CD8-positive, alpha-beta memory T cell (primary cell): ENCODE results near the gene PTPRJ. TPM values are rescaled to one million over a fixed set of nuclear protein-coding genes. Genes with fewer than 3 reads are reported as not detected.

ENCODE experiments used
- CTCF ChIA-PET: fragments of 350-600 bp; sonication (Branson Sonifier 250); formaldehyde crosslinking; loops from one replicate; lab custom pipeline; 2021; ENCODE audit warnings: antibody characterized with exemption; lab: Charles Lee
- POLR2A ChIA-PET: fragments of 350-600 bp; sonication (Branson Sonifier 250); formaldehyde crosslinking; loops from one replicate; lab custom pipeline; 2021; ENCODE audit warnings: antibody characterized with exemption; lab: Charles Lee
- DNase-seq, 5 donors: peaks; one replicate each; pipeline versions ENCODE4 v3.0.0 to v3.0.0-alpha.2; 2020 to 2022; ENCODE audit warnings: mixed read lengths in 1 of 5
- H3K27ac ChIP-seq: one replicate; pipeline ENCODE4 v1.7.0; 2013; ENCODE audit warnings: low read depth, mild to moderate bottlenecking, low read length, moderate library complexity
- H3K27me3 ChIP-seq: 2 replicates; pipeline ENCODE4 v1.7.0; 2013; ENCODE audit warnings: low read length, mild to moderate bottlenecking; ENCODE audit not compliant: insufficient read depth, poor library complexity, severe bottlenecking
- H3K36me3 ChIP-seq: 2 replicates; pipeline ENCODE4 v1.7.0; 2013; ENCODE audit warnings: mild to moderate bottlenecking, low read length, moderate library complexity; ENCODE audit not compliant: insufficient read depth
- H3K4me1 ChIP-seq: 2 replicates; pipeline ENCODE4 v1.7.0; 2013; ENCODE audit warnings: mild to moderate bottlenecking, low read length, moderate library complexity; ENCODE audit not compliant: insufficient read depth
- H3K4me3 ChIP-seq: 2 replicates; pipeline ENCODE4 v1.7.0; 2013; ENCODE audit warnings: mild to moderate bottlenecking, low read length
- H3K9me3 ChIP-seq: 2 replicates; pipeline ENCODE4 v1.7.0; 2013; ENCODE audit warnings: mild to moderate bottlenecking, low read length
- H3K27ac Mint-ChIP-seq, 8 donors: one replicate each; pipeline ENCODE4 v1.8.0; 2020 to 2021; ENCODE audit warnings: mixed read lengths in 8 of 8, mild to moderate bottlenecking in 6 of 8, inconsistent platforms in 3 of 8, moderate library complexity in 3 of 8
- H3K27me3 Mint-ChIP-seq, 2 donors: one replicate each; pipeline ENCODE4 v1.8.0; 2020 to 2021; ENCODE audit warnings: mixed read lengths in 2 of 2, mild to moderate bottlenecking in 1 of 2, moderate library complexity in 1 of 2
- H3K36me3 Mint-ChIP-seq, 3 donors: one replicate each; pipeline ENCODE4 v1.8.0; 2020 to 2021; ENCODE audit warnings: mixed read lengths in 3 of 3, inconsistent platforms in 1 of 3, mild to moderate bottlenecking in 1 of 3
- H3K4me1 Mint-ChIP-seq, 3 donors: one replicate each; pipeline ENCODE4 v1.8.0; 2020 to 2021; ENCODE audit warnings: mixed read lengths in 3 of 3, inconsistent platforms in 1 of 3, mild to moderate bottlenecking in 1 of 3
- H3K4me3 Mint-ChIP-seq, 7 donors: one replicate each; pipeline ENCODE4 v1.8.0; 2020 to 2021; ENCODE audit warnings: mixed read lengths in 7 of 7, mild to moderate bottlenecking in 6 of 7, moderate library complexity in 4 of 7, inconsistent platforms in 2 of 7
- H3K9me3 Mint-ChIP-seq, 5 donors: one replicate each; pipeline ENCODE4 v1.8.0; 2020 to 2022; ENCODE audit warnings: mixed read lengths in 5 of 5, mild to moderate bottlenecking in 3 of 5, moderate library complexity in 2 of 5, inconsistent platforms in 1 of 5
- polyA plus RNA-seq: library from polyadenylated mRNA; unstranded; fragments of 300-500 nt; fragmentation: Illumina TruSeq; gene quantifications from one replicate; pipeline ENCODE4 v1.2.3, GENCODE V29; 2021
- total RNA-seq, 2 experiments: library from RNA; stranded (reverse); gene quantifications; one replicate each; pipeline ENCODE4 v1.2.3, GENCODE V29; 2021

Gene PTPRJ
- total and polyA plus RNA-seq, 3 experiments from 2014 or later = 16.0 to 25.6 (median 25.1) TPM

DNA sequence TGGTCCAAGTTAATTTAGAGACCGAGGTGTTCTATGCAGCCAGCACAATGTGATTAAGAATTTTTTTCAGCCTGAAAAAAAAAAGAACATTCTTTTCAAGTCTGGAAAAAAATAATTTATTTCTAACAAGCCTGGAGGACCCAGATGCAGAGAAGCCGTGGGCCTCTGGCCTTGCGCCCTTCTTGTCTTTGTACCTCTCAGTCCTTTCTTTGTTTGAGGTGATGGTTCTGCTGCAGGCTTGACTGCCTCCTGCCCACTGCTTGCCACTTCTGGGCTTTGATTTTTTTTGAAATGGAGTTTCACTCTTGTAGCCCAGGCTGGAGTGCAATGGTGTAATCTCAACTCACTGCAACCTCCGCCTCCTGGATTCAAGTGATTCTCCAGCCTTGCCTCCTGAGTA, 7.2 kb upstream of the PTPRJ start:
- Histone ChIP-seq H3K9me3 (no peaks in the 10 kb centered on the region), H3K27me3 (no peaks in the 10 kb centered on the region), H3K36me3 (no peaks in the 10 kb centered on the region), H3K4me3 (no peak overlapping the region), H3K27ac (no peak overlapping the region), H3K4me1 (no peaks in the 10 kb centered on the region)
- no peak for DNase-seq
- CTCF ChIA-PET = interaction anchor here (1.2 kb wide), 1 partner anchor 39 kb away, joined by 4 read pairs; no protein-coding TSS in a partner anchor
- POLR2A ChIA-PET = no interaction called here
- no peaks in the 10 kb centered on the region for H3K9me3 Mint-ChIP-seq
- H3K4me1 Mint-ChIP-seq = peaks cover 9 to 16% (median 11%) of the 10 kb centered on the region in 3 donors
- H3K27ac Mint-ChIP-seq = peak overlapping the region in 1 of 8 donors; percentile 31
- H3K36me3 Mint-ChIP-seq = no peaks in the 10 kb centered on the region
- no peak overlapping the region for H3K4me3 Mint-ChIP-seq
- H3K27me3 Mint-ChIP-seq = peaks cover 0 to 2% of the 10 kb centered on the region in 2 donors

DNA sequence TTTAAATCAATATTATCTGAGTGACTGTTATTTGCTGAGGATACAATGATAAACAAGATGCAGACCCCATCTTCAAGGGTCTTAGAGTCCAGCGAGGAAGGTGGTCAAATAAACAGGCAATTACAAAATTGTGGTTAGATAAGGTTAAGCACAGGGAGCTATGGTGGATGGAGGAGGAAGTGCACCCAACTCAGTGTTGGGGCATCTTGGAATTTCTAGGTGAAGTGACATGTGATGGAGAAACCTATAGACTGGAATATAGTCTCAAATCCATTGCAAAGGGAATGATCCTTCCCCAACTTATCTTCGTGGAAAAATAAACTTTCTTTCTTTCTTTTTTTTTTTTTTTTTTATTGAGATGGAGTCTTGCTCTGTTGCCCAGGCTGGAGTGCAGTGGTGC, 3.4 kb upstream of the PTPRJ start:
- H3K36me3 ChIP-seq = no peaks in the 10 kb centered on the region
- H3K27me3 Mint-ChIP-seq = no peaks in the 10 kb centered on the region
- peaks cover 18 to 27% (median 22%) of the 10 kb centered on the region in 3 donors for H3K4me1 Mint-ChIP-seq
- H3K4me3 Mint-ChIP-seq = peak overlapping the region in 1 of 7 donors; percentile 78
- H3K9me3 ChIP-seq = no peaks in the 10 kb centered on the region
- DNase-seq = no peak
- H3K4me1 ChIP-seq = peaks cover 11% of the 10 kb centered on the region
- no peaks in the 10 kb centered on the region for H3K9me3 Mint-ChIP-seq
- H3K27me3 ChIP-seq = no peaks in the 10 kb centered on the region
- H3K27ac Mint-ChIP-seq = peak overlapping the region in 3 of 8 donors; percentile 22 to 62 (median 32)
- no peak overlapping the region for H3K4me3 ChIP-seq
- ChIA-PET POLR2A (no interaction called here), CTCF (no interaction called here)
- H3K27ac ChIP-seq = no peak overlapping the region
- H3K36me3 Mint-ChIP-seq = peaks cover 0 to 5% (median 0%) of the 10 kb centered on the region in 3 donors

DNA sequence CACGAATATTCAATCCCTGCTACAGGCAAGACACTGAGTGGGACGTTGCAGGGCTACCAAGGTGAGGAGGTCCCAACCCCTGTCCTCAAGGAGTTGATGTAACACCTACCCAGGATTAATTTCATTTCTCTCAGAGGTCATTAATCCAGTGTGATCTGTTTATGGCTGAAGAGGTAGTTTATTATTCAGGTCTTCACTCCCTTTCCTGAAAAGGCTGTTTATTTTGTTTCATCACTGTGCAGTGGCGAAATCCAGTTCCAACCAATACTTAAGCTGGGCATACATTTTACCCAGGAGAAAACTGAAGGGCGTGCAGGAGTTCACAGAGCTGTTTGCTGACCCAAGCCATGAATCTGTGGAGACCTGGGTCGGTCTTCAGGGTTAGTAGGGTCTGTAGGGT, 2.7 kb upstream of the PTPRJ start:
- Mint-ChIP-seq H3K9me3 (no peaks in the 10 kb centered on the region), H3K27ac (peak overlapping the region in 2 of 8 donors; percentile 47 to 72), H3K27me3 (no peaks in the 10 kb centered on the region), H3K4me1 (peaks cover 24 to 34% (median 29%) of the 10 kb centered on the region in 3 donors), H3K4me3 (peak overlapping the region in 2 of 7 donors; percentile 29 to 58), H3K36me3 (peaks cover 0 to 9% (median 0%) of the 10 kb centered on the region in 3 donors)
- no peaks in the 10 kb centered on the region for H3K36me3 ChIP-seq
- no peak overlapping the region for H3K27ac ChIP-seq
- POLR2A ChIA-PET = no interaction called here
- DNase-seq = no peak
- no peaks in the 10 kb centered on the region for H3K27me3 ChIP-seq
- H3K9me3 ChIP-seq = no peaks in the 10 kb centered on the region
- H3K4me1 ChIP-seq = peaks cover 16% of the 10 kb centered on the region
- CTCF ChIA-PET = interaction anchor here (1.8 kb wide), 1 partner anchor 11 kb away, joined by 6 read pairs; no protein-coding TSS in a partner anchor
- H3K4me3 ChIP-seq = no peak overlapping the region

DNA sequence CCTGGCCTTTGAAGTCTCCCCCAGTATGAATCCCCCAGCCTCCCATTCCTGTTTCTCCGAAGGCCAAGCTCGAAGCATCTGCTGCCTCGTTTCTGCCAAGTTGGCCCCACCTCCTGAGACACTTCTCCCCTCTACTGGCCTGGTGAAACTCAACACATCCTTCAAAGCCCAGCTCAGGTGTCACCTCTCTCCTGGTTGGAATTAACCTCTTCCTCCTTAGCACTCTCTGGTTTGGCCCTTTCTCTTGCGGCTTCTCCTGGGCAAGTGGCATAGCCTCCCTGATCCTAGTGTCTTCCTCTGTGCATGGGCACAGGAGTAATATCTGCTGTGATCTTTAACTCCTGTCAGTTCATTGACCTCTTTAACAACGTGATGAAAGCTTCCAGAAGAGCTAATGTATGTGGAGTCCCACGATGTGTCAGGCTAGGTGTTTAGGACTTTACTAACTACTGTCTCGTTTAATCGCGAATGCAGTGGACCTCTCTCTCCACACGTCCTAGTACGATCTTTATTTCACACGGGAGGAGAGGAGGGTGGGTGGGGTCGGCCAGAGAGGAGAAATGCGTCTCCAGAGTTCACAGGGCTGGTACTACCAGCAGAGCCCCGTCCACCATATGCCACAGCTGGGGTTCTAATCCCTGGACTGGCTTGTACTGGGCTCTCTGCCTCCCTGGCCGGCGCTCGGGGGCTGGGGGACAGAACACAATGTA, 826 bp upstream of the PTPRJ start:
- Mint-ChIP-seq H3K9me3 (no peaks in the 10 kb centered on the region), H3K36me3 (peaks cover 0 to 17% (median 0%) of the 10 kb centered on the region in 3 donors), H3K4me1 (peaks cover 36 to 47% (median 39%) of the 10 kb centered on the region in 3 donors), H3K27ac (peak overlapping the region; percentile 8 to 81 (median 54)), H3K27me3 (no peaks in the 10 kb centered on the region), H3K4me3 (peak overlapping the region; percentile 60 to 89 (median 76))
- H3K9me3 ChIP-seq = no peaks in the 10 kb centered on the region
- POLR2A ChIA-PET = interaction anchor here (0.6 to 1.1 kb wide), 5 partner anchors 22 to 106 kb away, joined by 3 to 13 read pairs (median 5); no protein-coding TSS in a partner anchor
- no peak overlapping the region for H3K4me3 ChIP-seq
- no peaks in the 10 kb centered on the region for H3K36me3 ChIP-seq
- no peaks in the 10 kb centered on the region for H3K27me3 ChIP-seq
- H3K27ac ChIP-seq = no peak overlapping the region
- H3K4me1 ChIP-seq = peaks cover 34% of the 10 kb centered on the region
- CTCF ChIA-PET = interaction anchor here (1.2 to 1.8 kb wide), 4 partner anchors 10 to 133 kb away, joined by 3 to 5 read pairs (median 4); no protein-coding TSS in a partner anchor
- DNase-seq = no peak

DNA sequence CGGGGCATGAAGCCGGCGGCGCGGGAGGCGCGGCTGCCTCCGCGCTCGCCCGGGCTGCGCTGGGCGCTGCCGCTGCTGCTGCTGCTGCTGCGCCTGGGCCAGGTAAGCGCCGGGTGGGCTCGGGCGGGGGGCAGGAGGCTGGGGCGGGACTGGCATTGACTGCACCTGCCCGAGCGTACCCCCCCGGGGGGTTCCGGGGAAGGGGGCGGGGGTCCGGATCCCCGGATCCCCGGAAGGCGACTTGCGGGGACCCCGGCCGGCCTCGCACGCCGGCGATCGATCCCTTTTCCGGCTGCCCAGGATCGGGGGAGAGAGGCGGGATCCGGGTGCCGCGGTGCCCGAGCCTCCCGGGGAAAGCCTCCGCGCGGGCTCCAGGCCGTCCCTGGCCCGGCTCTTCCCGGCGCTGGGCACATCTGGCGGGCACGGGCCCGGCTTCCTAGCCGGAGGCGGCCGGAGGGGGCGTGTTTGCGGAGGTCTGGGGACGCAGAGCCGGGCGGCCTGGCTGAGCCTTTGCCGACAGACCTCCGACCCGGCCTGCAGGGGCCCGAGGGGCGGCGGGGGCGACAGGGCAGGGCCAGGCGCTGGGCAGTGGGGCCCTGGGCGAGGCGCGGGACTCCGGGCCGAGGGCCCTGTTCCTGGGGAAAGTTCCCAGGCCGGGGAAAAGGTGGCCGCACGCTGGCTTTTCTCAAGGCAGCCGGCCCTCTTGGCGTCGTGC, 705 bp downstream of the PTPRJ start:
- peak in 4 of 5 donors; percentile 7 to 57 (median 24) for DNase-seq
- CTCF ChIA-PET = no interaction called here
- no peaks in the 10 kb centered on the region for H3K9me3 Mint-ChIP-seq
- peak overlapping the region; percentile 91 to 98 (median 97) for H3K4me3 Mint-ChIP-seq
- POLR2A ChIA-PET = interaction anchor here (0.5 to 1.1 kb wide), 2 partner anchors 37 to 48 kb away, joined by 4 to 5 read pairs; no protein-coding TSS in a partner anchor
- peak overlapping the region in 3 of 8 donors; percentile 94 to 97 (median 96) for H3K27ac Mint-ChIP-seq
- peaks cover 34 to 46% (median 43%) of the 10 kb centered on the region in 3 donors for H3K4me1 Mint-ChIP-seq
- no peaks in the 10 kb centered on the region for H3K27me3 Mint-ChIP-seq
- peak overlapping the region; percentile 53 for H3K27ac ChIP-seq
- H3K36me3 Mint-ChIP-seq = peaks cover 0 to 19% (median 0%) of the 10 kb centered on the region in 3 donors
- peaks cover 36% of the 10 kb centered on the region for H3K4me1 ChIP-seq
- no peaks in the 10 kb centered on the region for H3K36me3 ChIP-seq
- peak overlapping the region; percentile 62 for H3K4me3 ChIP-seq
- H3K9me3 ChIP-seq = no peaks in the 10 kb centered on the region
- no peaks in the 10 kb centered on the region for H3K27me3 ChIP-seq

DNA sequence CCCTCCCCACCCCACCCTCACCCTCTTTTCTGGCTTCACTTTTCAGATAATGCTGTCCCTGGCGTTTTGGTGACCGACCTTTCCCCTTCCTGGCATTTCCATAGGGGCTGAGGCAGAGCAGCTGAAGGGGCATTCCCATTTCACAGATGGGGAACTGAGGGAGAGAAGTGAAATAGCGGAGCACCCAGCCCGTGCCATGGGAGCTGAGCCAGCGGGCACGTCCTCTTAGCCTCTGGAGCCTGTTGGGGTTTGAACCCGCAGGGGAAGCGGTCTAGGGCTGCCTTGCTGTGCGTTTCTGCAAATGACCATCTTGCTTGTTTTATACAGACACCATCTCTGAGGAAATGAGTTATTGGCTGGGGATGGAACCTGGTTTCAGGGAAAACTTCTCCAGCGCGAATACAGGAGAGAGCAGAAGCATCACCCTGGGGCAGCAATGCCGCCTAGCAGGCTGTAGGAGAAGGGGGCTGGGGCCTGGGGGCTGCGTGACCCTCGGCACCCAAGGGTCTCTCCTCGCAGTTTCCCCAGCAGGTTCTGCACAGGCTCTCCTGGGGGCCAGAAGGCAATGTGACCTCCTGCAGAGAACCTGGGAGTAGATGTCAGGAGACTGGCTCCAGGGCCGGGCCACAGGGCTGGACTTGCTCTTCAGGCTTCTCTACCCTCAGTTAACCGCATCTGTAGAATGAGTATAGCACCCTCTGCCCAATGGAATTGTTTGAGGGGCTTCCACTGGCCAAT, 1.5 kb downstream of the PTPRJ start:
- no peaks in the 10 kb centered on the region for H3K36me3 ChIP-seq
- no peaks in the 10 kb centered on the region for H3K9me3 ChIP-seq
- ChIA-PET CTCF (interaction anchor here (2.2 kb wide), 1 partner anchor 48 kb away, joined by 6 read pairs; no protein-coding TSS in a partner anchor), POLR2A (interaction anchor here (0.5 to 1.3 kb wide), 2 partner anchors 20 to 49 kb away, joined by 4 to 5 read pairs; no protein-coding TSS in a partner anchor)
- Mint-ChIP-seq H3K27ac (peak overlapping the region; percentile 92 to 97 (median 95)), H3K4me1 (peaks cover 40 to 51% (median 50%) of the 10 kb centered on the region in 3 donors), H3K27me3 (no peaks in the 10 kb centered on the region), H3K9me3 (no peaks in the 10 kb centered on the region), H3K4me3 (peak overlapping the region; percentile 91 to 98 (median 97)), H3K36me3 (peaks cover 0 to 20% (median 0%) of the 10 kb centered on the region in 3 donors)
- peak overlapping the region; percentile 62 for H3K4me3 ChIP-seq
- H3K27me3 ChIP-seq = no peaks in the 10 kb centered on the region
- H3K4me1 ChIP-seq = peaks cover 42% of the 10 kb centered on the region
- peak overlapping the region; percentile 53 for H3K27ac ChIP-seq
- DNase-seq = no peak

DNA sequence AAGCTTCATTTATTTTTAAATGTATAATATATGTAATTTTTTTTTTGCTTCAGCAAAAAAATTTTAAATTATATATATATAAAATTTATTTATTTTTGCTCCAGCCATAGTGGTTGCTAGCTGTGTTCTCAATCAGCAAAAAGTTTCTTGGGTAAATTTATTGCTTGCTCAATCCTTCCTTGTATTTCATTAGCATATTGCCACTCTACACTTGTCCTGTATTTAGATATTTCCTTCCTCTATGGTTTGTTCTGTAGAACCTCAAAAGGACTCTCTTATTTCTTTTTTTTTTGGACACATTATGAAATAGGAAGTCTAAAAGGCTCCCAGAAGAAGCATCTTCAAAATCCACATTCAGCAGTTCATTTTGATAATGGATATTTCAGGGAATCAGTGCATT, 2.3 kb downstream of the PTPRJ start:
- Histone ChIP-seq H3K9me3 (no peaks in the 10 kb centered on the region), H3K27me3 (no peaks in the 10 kb centered on the region), H3K36me3 (no peaks in the 10 kb centered on the region), H3K4me3 (peak overlapping the region; percentile 21), H3K4me1 (peaks cover 48% of the 10 kb centered on the region), H3K27ac (peak overlapping the region; percentile 33)
- ChIA-PET CTCF (interaction anchor here (1.2 to 2.2 kb wide), 3 partner anchors 19 to 127 kb away, joined by 4 to 6 read pairs (median 6); no protein-coding TSS in a partner anchor), POLR2A (interaction anchor here (1.3 kb wide), 1 partner anchor 19 kb away, joined by 4 read pairs; no protein-coding TSS in a partner anchor)
- peaks cover 46 to 57% (median 54%) of the 10 kb centered on the region in 3 donors for H3K4me1 Mint-ChIP-seq
- no peaks in the 10 kb centered on the region for H3K27me3 Mint-ChIP-seq
- peaks cover 0 to 20% (median 0%) of the 10 kb centered on the region in 3 donors for H3K36me3 Mint-ChIP-seq
- DNase-seq = no peak
- H3K9me3 Mint-ChIP-seq = no peaks in the 10 kb centered on the region
- H3K27ac Mint-ChIP-seq = peak overlapping the region; percentile 74 to 97 (median 89)
- H3K4me3 Mint-ChIP-seq = peak overlapping the region; percentile 75 to 98 (median 93)
